ENCODE results near the gene FAM227B. TPM values are rescaled to one million over a fixed set of nuclear protein-coding genes. Genes with fewer than 3 reads are reported as not detected.

FAM227B gene
- total and polyA plus RNA-seq, 10 donors: 4.1 to 7.5 (median 5.2) TPM

GRCh38 chr15:49441356-49441755 is 179.3 kb downstream of the FAM227B start:
- Histone ChIP-seq H3K9me3 (no peaks in the 10 kb centered on the region), H3K4me3 (no peak overlapping the region), H3K36me3 (no peaks in the 10 kb centered on the region), H3K27ac (no peak overlapping the region), H3K4me1 (peaks cover 0 to 13% (median 5%) of the 10 kb centered on the region in 6 donors), H3K27me3 (replicated peaks in 1 of 7) (no peaks in the 10 kb centered on the region)
- no peak for DNase-seq
- intact Hi-C loops (cut with DNase I; ENCODE audit: low total_unique reads): no loop called here
- TF ChIP-seq, protein P1, sequence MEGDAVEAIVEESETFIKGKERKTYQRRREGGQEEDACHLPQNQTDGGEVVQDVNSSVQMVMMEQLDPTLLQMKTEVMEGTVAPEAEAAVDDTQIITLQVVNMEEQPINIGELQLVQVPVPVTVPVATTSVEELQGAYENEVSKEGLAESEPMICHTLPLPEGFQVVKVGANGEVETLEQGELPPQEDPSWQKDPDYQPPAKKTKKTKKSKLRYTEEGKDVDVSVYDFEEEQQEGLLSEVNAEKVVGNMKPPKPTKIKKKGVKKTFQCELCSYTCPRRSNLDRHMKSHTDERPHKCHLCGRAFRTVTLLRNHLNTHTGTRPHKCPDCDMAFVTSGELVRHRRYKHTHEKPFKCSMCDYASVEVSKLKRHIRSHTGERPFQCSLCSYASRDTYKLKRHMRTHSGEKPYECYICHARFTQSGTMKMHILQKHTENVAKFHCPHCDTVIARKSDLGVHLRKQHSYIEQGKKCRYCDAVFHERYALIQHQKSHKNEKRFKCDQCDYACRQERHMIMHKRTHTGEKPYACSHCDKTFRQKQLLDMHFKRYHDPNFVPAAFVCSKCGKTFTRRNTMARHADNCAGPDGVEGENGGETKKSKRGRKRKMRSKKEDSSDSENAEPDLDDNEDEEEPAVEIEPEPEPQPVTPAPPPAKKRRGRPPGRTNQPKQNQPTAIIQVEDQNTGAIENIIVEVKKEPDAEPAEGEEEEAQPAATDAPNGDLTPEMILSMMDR (IDR thresholded peaks at IDR 0.05 in 8 of 11, conservative IDR thresholded peaks at IDR 0.05 in 3 of 11): no peak
- TF ChIP-seq POLR2AphosphoS5 (IDR thresholded peaks at IDR 0.05) (no peak), POLR2A (IDR thresholded peaks at IDR 0.05) (no peak)

- intact Hi-C loops (cut with DNase I; ENCODE audit: low total_unique reads): no loop called here
- Histone ChIP-seq H3K4me1 (peaks cover 0 to 13% (median 5%) of the 10 kb centered on the region in 6 donors), H3K27ac (peak overlapping the region in 1 of 8 donors; percentile 26), H3K36me3 (no peaks in the 10 kb centered on the region), H3K4me3 (no peak overlapping the region), H3K27me3 (replicated peaks in 1 of 7) (no peaks in the 10 kb centered on the region), H3K9me3 (no peaks in the 10 kb centered on the region)
- no peak for DNase-seq
- TF ChIP-seq POLR2AphosphoS5 (IDR thresholded peaks at IDR 0.05) (no peak), POLR2A (IDR thresholded peaks at IDR 0.05) (no peak)
- TF ChIP-seq, protein P1 (IDR thresholded peaks at IDR 0.05 in 8 of 11, conservative IDR thresholded peaks at IDR 0.05 in 3 of 11): no peak
- WGBS, 5 donors: 43 to 52% (median 48%) methylated on average over 5 of the region's 5 CpGs
These were observed 180.8 kb downstream of the FAM227B start for GRCh38 chr15:49439678-49440395.

DNA sequence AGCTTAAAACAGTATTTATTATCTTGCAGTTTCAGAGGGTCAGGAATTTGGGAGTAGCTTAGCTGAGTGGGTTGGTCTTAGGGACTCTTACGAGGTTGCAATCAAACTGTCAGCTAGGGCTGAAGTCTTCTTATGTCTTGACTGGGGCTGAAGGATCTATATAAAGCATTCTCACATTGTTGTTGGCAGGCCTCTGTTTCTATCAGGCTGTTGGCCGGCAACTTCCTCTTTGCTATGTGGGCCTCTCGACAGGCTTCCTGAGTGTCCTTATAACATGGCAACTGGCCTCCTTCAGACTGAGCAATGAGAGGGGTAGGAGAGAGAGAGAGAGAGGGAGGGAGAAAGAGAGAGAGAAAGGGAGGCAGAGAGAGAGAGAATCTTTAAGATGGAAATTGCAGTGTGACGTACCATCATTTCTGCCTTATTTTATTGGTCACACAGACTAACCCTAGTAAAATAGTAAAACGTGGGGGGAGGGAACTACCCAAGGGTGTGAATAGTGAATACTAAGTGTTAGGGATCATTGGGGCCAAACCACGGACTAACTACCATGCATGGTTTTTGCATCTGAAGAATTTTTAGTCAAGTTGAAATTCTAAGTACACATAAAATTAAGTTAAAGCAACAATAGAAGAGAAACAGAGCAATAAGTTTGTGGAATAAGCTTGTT is 181.5 kb downstream of the FAM227B start:
- no peak overlapping the region for H3K4me3 ChIP-seq
- peaks cover 0 to 13% (median 5%) of the 10 kb centered on the region in 6 donors for H3K4me1 ChIP-seq
- H3K27me3 ChIP-seq (replicated peaks in 1 of 7): no peaks in the 10 kb centered on the region
- intact Hi-C loops (cut with DNase I; ENCODE audit: low total_unique reads): no loop called here
- H3K27ac ChIP-seq: peak overlapping the region in 1 of 8 donors; percentile 26
- 21 to 29% (median 24%) methylated on average over 6 of the region's 6 CpGs for WGBS, 5 donors
- no peak for TF ChIP-seq POLR2AphosphoS5 (IDR thresholded peaks at IDR 0.05)
- TF ChIP-seq POLR2A (IDR thresholded peaks at IDR 0.05): no peak
- TF ChIP-seq, protein P1 (IDR thresholded peaks at IDR 0.05 in 8 of 11, conservative IDR thresholded peaks at IDR 0.05 in 3 of 11): no peak
- peak; percentile 54 for DNase-seq
- no peaks in the 10 kb centered on the region for H3K9me3 ChIP-seq
- no peaks in the 10 kb centered on the region for H3K36me3 ChIP-seq

GRCh38 chr15:49436751-49437150 is 183.9 kb downstream of the FAM227B start:
- Histone ChIP-seq H3K27ac (no peak overlapping the region), H3K27me3 (replicated peaks in 1 of 7) (no peaks in the 10 kb centered on the region), H3K4me1 (peaks cover 0 to 13% (median 5%) of the 10 kb centered on the region in 6 donors), H3K4me3 (no peak overlapping the region), H3K9me3 (no peaks in the 10 kb centered on the region), H3K36me3 (no peaks in the 10 kb centered on the region)
- 96 to 99% (median 98%) methylated on average over 2 of the region's 2 CpGs for WGBS, 5 donors
- intact Hi-C loops (cut with DNase I; ENCODE audit: low total_unique reads): no loop called here
- TF ChIP-seq POLR2AphosphoS5 (IDR thresholded peaks at IDR 0.05) (no peak), POLR2A (IDR thresholded peaks at IDR 0.05) (no peak)
- TF ChIP-seq, protein P1 (IDR thresholded peaks at IDR 0.05 in 8 of 11, conservative IDR thresholded peaks at IDR 0.05 in 3 of 11): no peak
- no peak for DNase-seq

Measured in spleen (tissue), 11 donors.